RPMI7951 (cell line): ENCODE measurements around the gene MYORG. TPM values are rescaled to one million over a fixed set of nuclear protein-coding genes. Genes with fewer than 3 reads are reported as not detected.

Experiments
- DNase-seq: peaks from one replicate; pipeline ENCODE4 v3.0.0-alpha.2; 2012; ENCODE audit warnings: low read depth
- total RNA-seq: library from RNA; depleted of rRNA; stranded (reverse); fragments of >200 nt; shearing (Covaris generic); gene quantifications from 2 replicates; pipeline ENCODE4 v1.2.3, GENCODE V29; 2014; rRNA removed

MYORG gene
- total RNA-seq, 1 experiment from 2014 or later, result 1.7 TPM

DNA sequence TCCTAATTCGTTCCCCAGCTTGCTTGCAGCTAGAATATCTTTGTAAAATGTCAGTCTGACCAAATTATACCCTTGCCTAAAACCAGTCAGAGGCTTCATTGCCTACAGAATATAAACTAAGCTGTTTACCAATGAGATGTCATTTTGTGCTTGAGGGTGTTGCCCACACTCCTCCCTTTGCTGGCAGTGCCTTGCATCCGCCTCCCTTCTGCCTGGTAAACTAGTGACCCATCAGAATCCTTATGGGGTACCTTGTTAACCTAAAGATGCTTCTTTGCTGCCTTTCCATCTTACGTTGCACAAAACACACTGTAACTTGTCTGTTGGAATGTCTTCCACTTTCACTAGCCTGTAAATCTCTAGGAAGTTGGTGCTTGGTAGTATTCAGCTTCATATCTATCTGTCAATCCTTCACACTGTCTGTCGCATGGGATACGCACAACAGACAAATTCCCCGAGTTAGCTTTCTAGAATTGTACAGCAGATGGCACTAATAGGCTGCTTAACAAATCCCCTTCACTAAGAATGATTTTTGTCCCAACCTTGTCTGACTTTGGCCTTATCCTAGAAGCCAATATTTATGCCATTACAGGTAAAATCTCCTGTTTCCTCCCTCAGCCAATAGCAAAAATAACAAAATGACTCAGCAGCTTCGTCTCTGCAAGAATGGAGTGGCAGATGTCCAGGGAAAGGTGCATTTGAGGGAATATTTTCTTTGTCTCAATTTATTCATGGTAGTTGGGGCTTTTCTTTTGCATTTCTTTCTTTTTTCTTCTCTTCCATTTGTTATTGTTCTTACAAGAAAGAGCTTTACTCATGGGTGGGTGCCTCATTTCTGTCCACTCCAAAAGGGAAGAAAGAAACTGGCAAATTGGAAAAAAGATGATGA, 44.4 kb downstream of the MYORG start:
- DNase-seq, result peak; percentile 31

DNA sequence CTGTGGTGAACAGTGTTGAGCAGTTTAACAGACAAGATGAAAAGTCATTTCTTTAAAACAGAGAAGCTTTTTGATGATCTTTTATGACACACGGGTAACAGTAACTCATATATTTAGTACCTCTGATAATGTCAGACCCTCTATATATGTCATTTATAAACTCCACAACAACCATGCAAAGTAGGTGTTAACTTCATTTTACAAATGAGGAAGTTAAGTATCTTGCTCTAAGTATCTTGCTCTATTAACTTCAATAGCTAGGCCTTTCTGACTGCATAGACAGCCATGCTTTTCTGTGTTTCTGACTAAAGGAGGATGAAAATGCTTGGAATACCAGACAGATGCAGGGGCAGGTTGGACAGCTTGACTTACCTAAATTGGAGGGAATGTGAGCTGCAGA, 45.5 kb downstream of the MYORG start:
- no peak for DNase-seq

DNA sequence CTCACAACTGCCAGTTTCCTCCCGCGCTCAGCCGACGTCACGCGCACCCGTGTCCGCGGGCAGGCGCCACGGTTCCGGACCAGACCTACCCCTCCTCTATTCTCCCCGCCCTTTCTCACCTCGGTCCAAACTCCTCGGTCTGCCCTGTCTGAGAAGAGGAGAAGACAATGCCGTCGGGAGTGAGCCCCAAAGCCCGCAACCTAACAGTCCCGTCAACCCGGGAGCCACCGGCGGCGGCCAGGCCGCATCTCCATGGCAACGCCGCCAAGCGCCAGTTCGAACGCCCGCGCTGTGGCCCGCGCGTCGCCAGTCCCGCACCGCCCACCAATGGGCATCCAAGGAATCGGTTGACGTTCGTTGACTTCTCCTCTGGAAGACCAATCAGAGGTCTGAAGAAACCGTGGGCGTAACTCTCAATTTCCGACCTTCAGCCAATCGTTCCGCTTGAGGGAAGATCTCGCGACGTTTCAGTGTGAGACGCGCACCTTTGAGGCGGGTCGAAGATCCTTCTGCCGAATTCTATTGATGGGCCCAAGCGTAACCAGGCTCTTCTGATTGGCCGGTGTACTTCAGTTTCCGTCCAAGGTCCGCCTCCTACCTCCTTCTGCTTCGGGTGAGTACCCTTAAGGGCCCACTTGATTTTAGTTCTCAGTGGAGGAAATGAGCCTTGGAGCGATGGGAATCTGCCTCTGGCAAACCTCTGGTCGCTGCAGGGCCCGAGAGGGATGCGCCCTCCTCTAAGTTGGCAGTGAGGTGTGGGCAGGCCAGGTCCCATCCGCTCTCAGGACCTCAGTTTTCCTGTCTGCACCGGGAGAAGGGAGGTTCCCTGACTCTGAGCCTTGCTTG, 47.5 kb downstream of the MYORG start, which contains the start of the genes KIF24 and NUDT2:
TSS of gene KIF24 (minus strand) at position 282 of the 846 bp plus-strand sequence. CDS start 17,922 bp downstream, outside the sequence.
TSS of gene NUDT2 (plus strand) at position 583 of the 846 bp plus-strand sequence. CDS start 9,471 bp downstream, outside the sequence.
- DNase-seq, result peak; percentile 100

DNA sequence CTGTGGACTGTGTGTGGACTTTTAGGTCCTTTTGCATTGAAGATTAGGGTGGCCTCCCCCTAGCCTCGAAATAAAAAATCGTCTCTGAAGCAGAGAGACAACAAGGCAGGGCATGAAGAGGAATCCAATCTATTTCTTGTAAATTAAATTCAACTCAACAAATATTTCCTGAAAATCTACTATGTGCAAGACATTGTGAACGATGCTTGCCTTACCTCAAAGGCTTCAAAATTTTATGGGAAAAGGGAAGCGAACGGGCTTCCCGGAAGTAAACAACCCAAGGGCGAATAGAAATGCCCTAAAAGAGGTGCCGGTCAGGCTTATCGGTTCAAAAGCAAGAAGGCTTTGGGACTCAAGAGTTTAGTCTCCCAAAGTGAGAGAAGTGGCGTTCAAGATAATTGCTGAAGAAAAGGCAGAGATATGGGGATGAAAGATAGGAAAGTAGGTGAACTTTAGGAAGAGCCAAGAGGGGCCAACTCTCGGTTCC, 48.2 kb downstream of the MYORG start:
- DNase-seq, result peak; percentile 47

DNA sequence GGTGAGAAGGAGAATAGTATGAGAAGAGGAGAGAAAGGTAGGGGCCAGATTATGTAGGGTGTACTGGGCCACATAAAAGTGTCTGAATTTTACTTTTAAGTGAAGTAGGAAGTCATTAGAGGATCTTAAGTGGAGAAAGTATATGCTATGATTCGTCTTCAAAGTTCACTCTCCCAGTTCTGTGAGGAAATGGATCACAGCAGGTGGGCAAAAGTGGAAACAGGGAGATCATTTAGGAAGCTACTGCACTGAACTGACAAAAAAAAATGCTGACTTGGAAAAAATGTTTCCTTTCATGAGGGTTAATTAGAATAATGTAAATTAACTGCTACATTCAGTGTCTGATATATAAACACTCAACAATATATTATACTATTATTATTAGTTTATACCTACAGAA, 50.0 kb downstream of the MYORG start:
- DNase-seq, result no peak

DNA sequence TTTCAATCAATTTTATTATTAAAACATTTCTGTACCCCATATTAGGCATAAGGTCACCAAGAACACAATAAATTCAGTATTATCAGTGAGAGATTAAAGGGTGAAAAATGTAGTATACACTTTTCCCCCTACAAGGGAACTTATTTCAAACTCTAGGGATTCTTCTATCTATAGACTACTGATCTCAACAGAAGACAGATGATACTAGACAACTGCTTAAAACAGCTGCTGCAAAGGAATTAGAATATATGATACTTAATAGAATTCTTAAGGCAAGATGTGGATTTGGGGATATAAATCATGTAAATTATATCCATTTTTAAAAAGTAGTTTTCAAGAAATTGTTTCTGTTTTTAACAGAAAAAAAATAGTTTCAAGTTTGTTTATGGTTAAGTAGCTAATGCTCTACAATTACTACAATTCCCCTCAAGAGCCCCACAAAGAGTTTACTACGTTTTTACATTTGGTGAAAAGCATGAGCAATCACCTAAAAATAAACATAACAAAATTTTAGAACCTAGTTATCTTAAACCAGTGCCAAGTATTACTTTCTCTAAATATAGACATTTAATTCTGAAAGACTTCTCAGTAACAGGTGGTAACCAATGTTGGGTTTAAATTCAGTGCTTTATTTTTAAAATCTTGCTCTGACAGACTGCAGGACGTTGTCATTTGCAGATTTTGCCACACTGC, 53.7 kb downstream of the MYORG start:
- DNase-seq, result no peak

DNA sequence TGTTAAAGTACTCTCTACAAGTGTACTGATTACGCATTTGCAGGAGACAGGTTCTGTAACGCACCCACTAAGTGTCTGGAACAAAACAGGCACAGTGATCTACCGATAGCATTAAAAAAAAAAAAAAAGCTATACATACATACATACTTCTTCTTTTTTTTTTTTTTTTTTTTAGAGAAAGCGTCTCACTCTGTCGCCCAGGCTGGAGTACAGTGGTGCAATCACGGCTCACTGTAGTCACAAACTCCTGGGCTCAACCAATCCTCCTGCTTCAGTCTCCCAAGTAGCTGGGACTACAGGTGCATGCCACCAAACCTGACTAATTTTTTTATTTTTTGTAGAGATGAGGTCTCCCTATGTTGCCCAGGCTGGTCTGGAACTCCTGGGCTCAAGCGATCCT, 55.2 kb downstream of the MYORG start:
- DNase-seq, result no peak

DNA sequence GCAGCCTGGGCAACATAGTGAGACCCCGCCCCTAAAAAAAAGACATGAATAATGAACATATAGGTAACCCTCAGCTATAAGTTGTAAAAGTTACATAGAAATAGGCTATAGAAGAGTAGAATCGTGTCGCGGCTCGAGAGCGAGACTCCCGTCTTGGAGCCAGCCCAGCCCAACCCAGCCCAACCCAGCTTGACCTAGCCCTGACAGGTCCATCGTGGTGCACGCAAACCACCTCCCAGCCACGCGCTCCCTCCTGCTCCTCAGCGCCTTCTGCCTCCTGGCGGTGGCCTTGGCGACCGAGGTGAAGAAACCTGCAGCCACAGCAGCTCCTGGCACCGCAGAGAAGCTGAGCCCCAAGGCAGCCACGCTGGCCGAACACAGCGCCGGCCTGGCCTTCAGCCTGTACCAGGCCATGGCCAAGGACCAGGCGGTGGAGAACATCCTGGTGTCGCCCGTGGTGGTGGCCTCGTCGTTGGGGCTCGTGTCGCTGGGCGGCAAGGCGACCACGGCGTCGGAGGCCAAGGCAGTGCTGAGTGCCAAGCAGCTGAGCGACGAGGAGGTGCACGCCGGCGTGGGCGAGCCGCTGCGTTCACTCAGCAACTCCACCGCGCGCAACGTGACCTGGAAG, 58.4 kb downstream of the MYORG start:
- DNase-seq, result no peak

DNA sequence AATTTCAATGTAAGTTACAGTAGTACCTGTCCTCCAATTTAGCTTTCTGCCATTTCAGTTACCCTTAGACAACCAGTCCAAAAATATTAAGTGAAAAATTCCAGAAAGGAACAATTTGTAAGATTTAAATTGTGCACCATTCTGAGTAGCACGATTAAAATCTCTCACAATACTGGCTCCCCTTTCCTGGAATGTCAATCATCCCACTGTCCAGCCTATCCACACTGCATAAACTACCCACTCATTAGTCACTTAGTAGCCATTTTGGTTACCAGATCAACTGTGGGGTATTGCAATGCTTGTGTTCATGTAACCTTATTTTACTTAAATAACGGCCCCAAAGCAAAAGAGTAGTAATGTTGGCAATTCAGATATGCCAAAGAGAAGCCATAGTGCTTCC, 59.3 kb downstream of the MYORG start:
- DNase-seq, result no peak

Other genes with a start within 250 kb of the MYORG start
- gene UBAP1, start 197.9 kb downstream of the MYORG start, total RNA-seq, result 23.0 and 24.0 TPM in 2 replicates
- 6.9 and 7.1 TPM in 2 replicates for gene KIF24, start 47.6 kb downstream of the MYORG start, total RNA-seq
- gene NUDT2, start 47.3 kb downstream of the MYORG start, total RNA-seq, result 40.6 and 47.3 TPM in 2 replicates
- gene FAM219A, start 81.7 kb upstream of the MYORG start, total RNA-seq, result 10.7 and 11.2 TPM in 2 replicates
- gene DNAI1, start 81.9 kb upstream of the MYORG start, total RNA-seq, result not detected in 2 replicates
- 0.29 and 0.48 TPM in 2 replicates for gene ENHO, start 146.1 kb upstream of the MYORG start, total RNA-seq
- gene CNTFR, start 212.8 kb upstream of the MYORG start, total RNA-seq, result not detected in 2 replicates
- gene RPP25L, start 235.2 kb upstream of the MYORG start, total RNA-seq, result 27.6 and 37.6 TPM in 2 replicates
- 213 and 217 TPM in 2 replicates for gene DCTN3, start 243.6 kb upstream of the MYORG start, total RNA-seq